HK-2 (cell line): ENCODE measurements around the gene NAT8.
"Not testable (repeated sequence)": the region's sequence is repeated elsewhere in the genome, so short reads cannot be mapped to it uniquely, and the experiment has no call there.

Experiments used
- DNase-seq: peaks from one replicate; pipeline ENCODE4 v3.0.0-alpha.2; 2018; ENCODE audit not compliant: unreplicated experiment

The NAT8 gene

DNA sequence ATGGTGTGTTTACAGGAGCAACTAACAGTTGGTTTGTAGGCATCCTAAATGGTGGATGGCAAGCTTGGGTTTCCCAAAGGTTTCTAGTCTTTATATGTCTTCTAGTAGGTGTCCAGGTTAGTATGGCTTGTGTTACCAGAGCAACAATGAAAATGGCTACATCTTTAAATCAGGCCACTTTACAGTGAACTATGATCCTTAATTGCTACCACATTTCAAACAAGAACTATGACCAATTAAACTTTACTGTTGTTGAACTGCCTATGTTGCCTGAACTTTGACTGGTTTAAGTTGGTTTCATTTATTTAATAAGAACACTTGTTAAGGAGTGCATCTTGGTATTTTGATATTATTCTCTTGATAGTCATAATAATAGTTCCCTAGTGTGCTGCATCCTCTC, 5.2 kb downstream of the NAT8 start:
- not testable (repeated sequence) for DNase-seq

DNA sequence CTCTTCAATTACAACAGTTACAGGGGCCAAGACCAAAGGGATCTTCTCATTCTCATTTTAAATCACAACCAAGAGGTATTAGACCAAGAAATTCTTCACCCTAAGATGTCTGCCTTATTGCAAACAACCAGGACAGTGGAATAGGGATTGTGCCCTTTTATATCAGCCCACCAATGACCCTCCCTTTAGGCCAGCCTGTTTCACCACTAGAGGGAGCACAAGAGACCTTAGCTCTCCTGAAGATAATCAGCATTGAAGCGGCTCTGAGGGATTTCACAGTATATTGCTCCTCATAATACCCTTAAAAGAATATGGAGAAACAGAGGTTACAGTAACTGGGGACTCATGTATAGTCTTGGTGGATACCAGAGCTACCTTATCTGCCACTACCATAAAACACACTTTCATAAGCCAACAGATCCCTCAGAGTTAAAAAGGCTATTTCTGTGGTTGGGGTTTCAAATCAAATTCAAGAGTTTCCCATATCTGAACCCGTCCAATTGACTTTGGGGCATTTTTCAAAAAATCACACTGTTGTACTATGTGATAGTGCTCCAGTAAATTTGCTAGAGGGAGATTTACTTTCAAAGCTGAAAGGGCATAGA, 11.5 kb downstream of the NAT8 start:
- not testable (repeated sequence) for DNase-seq

DNA sequence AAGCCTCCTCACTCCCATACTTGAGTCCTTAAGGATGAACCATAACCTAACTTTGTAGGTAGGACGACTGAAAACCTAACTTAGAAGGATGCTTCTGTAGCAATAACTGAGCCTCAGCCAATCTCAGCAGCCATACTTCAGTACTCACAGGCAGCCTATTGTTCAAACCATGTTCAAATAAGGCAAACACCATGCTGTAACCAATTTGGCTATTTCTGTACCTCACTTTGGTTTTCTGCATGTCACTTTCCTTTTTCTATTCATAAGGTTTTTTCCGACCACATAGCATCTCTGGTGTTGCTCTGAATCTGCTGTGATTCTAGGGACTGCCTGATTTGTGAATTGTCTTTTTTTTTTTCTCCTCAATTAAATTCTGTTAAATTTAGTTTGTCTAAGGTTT, 13.7 kb downstream of the NAT8 start:
- DNase-seq, result not testable (repeated sequence)

DNA sequence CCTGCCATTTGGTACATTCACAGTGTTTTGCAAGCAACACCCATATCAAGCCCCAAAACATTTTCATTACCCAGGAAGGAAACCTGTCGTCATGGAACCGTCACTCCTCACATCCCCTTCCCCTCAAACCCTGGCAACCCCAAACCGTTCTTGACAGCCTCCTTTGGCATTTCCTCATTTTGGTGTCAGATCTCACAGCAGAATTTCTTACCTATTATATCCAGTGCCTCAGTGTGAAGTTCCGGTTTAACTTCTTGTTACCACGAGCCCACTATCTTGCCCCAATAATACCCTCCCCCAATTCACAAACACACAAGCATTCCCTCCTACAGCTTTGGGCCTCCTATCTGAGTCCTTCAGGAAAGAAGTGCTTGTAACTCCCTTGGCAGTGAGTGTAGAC, 16.0 kb downstream of the NAT8 start:
- DNase-seq, result not testable (repeated sequence)

DNA sequence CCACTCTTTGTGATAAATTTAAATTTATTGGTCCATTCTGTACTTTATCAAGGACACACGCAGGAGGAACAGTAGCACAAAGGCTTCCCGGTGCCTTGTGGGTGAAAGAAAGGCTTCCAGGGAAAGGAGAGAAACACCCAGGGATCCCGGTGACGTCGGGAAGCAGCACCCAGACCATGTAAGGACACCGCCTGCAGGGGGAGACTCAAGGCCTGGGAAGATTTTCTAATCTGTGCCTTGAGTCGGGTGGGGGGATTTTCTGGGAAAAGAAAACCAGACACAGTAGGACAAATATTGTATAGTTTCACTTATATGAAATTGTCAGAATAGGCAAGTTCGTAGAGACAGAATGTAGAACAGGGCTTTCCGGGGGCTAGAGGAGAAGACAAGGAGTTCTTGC, 17.6 kb downstream of the NAT8 start:
- not testable (repeated sequence) for DNase-seq

DNA sequence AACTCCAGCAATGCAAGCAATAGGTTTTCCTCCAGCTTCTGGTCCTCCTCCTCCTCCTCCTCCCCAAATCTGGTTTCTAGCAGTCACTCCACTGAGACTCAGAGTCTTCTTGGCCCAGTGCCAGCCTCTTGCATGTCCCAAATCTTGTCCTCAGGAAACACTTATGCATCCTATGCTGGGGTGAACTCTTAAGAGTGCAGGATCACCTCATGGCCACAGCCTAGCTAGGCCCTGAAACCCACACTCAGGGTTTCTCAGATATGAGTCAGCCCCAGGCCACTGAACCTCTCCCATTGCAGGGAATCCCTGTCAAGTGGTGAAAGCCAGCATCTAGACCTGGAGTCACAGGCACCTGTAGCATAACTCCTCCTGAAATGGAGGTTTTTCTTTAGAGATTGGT, 18.2 kb downstream of the NAT8 start:
- not testable (repeated sequence) for DNase-seq

DNA sequence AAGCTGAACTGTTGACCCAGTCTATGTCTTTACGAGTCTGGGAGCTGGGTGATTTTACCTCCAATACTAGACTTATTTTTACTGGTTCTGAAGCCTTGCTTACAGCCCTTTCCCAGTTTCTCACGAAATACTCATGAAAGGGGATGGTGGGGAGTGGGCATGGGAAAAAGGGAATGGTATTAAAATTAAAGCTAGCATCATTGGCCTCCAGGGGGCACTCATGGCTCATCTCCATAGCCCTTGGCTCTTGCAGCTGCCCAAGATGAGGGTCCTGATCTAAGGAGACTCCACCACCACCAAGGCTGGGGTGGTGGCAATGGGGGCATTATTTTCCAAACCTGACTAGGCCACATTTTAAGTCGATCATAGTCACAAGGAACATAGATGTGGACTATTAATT, 22.3 kb downstream of the NAT8 start:
- DNase-seq, result not testable (repeated sequence)

DNA sequence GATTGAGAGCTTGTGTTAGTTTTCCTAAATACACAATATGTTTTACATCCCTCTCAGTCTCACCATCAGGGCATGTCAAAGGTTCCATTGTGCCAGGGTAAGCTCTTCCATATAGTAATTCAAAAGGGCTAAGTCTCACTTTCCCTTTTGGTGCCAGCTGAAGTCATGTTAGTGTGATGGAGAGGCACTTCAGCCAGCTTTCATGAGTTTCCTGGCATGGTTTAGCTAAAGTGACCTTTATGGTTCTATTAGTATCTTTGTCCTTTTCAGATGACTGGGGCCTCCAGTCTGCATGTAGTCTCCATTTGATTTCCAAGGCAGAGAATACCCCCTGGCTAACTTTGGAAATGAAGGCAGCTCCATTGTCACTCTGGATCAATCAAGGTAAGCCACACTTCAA, 27.2 kb downstream of the NAT8 start:
- no peak for DNase-seq

DNA sequence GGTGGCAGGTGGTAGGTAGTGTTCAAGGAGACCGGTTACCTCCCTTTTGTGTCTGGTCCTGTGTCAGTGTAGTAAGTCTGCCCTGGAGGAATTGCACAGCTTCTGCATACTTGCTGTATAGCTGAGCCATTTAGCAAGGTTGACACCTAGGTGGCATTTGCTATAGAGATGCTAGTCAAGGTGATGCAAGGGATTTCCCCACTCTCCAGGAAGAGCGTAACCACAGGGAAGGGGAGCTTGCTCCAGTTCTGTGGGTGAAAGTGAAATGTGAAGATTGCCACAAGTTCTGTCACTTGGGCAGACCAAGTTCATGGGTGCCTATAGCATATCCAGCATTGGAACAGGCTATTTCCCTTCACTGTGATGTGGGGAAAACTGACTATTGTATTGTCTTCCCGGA, 28.1 kb downstream of the NAT8 start:
- no peak for DNase-seq

DNA sequence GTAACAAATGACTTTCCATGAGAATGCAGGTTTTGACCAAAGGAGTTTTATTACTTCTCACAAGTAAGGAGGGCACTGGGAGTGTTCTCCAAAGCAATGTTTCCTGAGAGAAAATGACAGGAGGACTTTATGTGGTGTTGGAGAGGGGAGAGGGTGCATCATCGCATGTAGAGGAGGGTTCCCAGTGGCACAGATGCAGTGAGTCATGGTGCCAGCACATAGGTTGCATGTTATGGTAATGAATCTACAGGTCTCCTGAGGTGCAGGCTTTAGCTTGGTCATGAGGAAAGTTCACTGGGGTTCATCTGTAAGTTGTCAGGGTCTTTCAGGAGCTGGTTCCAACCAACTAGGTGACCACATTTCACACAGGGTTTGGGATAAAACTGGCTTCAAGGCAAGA, 30.4 kb downstream of the NAT8 start:
- no peak for DNase-seq

DNA sequence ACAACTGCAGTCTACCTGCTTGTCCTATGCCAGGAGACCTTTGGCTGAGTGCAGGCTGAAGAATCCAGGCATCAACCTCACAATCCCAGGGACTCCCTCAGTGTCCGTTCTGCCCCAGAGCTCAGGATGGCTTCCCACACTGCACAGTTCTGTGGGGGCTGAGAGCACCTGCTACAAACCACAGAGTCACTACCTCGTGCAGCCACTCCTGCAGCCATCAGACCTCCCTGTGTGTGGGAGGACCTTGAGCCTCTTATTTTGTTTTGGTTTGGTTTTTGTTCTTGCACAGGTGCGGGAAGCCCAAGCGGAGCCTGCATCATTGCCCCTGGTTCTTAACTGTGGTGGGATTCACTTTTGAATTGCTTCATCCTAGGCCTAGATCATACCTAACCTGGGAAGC, 31.0 kb downstream of the NAT8 start:
- no peak for DNase-seq

DNA sequence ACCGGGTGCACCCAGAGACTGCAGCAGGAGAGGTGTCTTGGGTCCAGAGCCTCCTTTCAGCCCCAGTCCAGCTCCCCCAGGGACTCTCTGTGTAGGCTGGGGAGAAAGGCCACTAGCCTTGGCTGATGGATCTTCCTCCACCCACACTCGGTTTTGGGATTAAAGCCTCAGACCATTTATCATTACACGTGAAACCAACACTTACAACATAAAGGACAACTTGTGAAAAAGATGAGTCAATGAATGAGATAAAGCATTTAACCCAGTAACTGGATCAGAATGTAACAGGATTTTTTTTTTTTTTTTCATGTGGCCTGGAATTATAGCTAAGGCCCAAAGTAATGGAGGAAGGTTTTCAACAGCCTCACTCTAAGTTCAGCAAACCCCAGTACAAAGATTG, 32.1 kb downstream of the NAT8 start:
- DNase-seq, result no peak

DNA sequence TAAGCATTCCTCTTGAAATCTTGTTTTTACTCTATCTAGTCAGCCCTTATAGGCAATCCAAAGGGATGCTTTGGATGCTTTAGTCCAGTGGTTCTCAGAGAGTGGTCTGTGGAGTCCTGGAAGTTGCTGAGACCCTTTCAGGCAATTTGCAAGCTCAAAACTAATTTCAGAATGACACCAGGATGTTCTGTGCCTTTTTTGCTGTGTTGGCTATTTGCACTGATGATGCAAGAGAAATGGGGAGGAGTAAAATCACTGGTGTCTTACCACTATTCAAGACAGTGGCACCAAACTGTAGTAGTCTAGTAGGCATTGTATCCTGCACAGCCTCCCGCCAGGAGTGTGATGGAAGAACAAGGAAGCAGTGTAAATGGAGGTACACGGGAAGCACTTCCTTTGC, 37.6 kb downstream of the NAT8 start:
- not testable (repeated sequence) for DNase-seq

DNA sequence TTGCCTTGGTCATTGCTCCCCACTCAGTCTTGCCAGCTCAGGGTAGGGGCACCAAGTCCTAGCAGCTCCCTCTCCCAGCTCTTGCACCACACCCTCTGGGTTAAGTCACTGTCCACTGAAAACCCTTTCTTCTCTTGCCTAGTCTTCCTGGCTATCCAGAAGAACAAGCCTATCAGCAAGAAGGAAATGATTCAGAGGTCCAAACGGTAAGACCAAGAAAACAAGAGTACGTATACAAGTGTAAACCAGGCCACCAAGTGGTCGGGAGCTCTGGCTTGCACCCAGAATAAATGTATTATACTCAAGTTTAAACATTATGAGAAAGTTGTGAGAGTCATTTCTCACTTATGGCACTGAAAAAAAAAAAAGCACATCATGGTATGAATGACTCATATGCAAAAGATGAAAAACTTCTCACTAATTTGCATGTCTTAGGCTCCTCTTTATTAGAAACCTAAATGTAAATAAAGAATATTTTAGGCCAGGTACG, 39.1 kb downstream of the NAT8 start:
- DNase-seq, result not testable (repeated sequence)

DNA sequence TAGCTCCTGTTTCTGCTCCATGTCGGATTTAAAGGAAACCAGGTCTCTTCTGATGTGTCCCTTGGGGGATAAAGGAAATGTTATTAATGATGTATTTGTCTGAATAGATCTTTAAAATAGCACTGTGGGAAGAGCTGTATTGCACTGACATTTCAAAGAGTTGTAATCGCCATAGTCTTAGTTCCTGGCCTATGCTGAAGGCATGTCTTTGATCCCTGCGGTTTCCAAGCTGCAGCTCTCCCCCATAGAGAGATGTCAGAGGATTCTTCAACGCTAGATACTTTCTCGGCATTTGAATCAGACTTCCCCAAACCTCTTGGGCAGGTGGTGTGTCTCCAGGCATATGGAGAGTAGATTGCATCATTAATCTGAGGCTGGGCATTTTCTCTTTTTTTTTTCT, 40.4 kb downstream of the NAT8 start:
- no peak for DNase-seq

DNA sequence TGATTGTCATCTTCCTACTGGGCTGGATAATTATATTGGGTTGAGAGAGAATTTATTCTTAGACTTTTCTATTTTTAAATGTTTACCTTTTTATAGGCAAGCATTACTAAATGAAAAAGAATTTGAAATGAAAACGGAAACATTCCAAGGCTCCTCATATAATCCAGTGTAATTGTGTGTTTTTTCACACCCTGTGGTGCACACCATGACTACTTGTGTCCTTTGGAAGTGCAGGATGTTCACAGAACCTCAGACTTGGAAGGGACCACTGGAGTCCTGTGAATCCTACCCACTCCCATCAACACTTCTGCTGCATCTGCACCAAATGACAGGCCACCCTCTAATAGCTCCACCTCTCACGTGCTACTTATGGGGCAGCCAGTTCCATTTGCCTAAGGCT, 48.0 kb downstream of the NAT8 start:
- DNase-seq, result no peak

DNA sequence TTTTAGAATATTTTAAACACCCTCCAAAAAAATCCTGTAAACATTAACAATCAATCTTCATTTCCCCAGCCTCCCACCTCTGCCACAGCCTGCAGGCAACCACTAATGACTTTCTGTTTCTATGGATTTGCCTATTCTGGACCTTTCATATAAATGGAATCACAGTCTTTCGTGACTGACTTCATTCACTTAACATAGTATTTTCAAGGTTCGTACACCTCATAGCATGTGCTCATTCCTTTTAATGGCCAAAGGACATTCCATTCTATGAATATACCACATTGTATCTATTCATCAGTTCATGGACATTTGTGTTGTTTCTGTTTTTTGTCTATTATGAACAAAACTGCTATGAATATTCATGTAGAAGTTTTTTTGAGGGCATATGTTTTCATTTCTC, 48.5 kb downstream of the NAT8 start:
- no peak for DNase-seq
